Stimulated activated CD8-positive, alpha-beta memory T cell treated with anti-CD3 and anti-CD28 coated beads, Interleukin-12 subunit alpha, Interleukin-12 subunit beta, amount 100 ng/mL, for 1 hour (primary cell): Measurements from ENCODE around the gene FMNL2.
A peak's percentile ranks its signal among the peaks of the same experiment; 100 is the strongest.

Source experiments
- DNase-seq: peaks from one replicate; pipeline ENCODE4 v3.0.0-alpha.2; 2020; ENCODE audit warnings: low read depth

FMNL2 gene

DNA sequence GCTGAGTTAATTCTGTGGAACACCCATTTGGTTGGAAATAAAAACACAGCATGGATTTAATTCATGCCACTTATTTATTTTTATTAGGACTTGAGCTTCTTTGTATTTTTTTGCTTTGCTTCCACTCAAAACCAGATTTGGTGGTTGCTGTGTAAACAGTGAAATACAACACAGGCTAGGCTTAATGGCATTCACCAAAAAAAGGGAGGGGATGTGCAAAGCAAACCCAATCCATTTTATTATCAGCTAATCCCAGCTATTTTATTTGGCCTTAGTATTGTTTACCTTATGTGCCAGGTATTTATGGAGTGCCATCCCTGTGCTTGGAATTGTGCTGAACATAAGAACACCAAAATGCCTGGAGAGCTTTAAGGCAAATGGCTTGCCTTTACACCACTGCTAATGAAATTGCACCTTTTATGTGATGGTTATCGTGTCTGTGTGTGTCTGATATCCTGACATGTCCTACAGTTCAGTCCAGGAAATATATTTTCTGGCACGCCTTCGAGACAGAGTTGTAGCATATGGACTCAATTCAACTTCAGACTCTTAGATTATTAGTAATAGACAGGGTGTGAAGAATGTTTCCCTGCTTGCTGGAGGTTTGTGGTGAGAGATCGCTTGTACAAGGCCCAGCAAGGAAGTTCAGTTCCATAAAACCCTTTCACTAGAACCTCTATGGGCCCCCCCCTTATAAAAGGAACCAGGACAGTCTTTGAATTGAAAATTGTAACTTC is 282.6 kb downstream of the FMNL2 start:
- DNase-seq: no peak

DNA sequence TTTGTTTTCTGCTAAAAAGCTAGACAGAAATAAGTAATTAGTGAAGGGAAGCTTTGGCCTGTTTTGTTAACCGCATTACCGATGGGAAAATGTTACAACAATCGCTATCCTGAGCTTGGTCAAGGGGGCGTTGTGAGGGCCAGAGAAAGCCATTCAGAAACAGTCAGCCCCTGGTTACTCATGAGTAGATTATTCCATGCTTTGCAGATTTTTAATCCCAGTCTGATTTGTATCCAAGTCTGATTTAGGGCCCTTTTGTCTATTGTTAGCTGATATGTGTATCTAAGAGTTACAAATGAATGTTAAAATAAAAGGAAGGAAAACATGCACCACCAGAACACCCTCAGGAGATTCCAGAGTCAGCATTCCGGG is 283.2 kb downstream of the FMNL2 start:
- no peak for DNase-seq

DNA sequence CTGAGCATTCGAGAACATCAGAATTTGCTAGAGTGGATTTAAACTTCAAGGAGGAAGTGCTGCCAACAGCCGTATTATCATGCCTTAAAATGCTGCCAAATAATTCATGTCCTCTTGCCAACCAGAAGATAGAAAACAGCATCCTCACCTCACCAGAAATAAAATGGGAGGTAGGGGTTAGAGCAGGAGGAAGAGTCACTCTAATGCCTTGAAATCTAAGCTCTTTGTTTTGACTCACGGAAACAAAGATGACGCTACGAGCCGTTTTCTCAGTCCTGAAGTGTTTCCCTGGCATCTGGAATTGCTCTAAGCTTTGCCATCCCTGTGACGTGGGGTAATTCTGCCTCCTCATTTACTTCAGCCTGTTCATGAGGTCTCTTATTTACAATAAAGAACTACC is 285.2 kb downstream of the FMNL2 start:
- no peak for DNase-seq

DNA sequence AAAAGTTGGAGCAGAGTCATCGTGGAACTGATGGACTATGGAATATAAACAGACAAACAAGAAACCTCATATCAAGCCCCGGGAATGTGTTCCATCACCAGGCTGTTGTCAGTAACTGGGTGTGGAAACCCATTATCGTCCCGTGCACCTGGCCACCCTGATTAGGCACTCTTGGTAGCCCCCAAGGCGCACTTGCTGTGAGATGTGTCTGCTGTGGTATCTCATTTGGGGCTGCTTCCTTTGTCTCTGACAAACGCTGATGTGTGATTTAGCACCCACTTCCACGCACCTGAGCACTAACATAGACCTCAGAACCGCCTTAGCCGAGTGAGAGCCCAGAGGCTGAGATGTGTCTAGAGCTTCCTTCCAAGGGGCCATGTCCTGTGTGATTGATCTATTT is 286.0 kb downstream of the FMNL2 start:
- DNase-seq: no peak

DNA sequence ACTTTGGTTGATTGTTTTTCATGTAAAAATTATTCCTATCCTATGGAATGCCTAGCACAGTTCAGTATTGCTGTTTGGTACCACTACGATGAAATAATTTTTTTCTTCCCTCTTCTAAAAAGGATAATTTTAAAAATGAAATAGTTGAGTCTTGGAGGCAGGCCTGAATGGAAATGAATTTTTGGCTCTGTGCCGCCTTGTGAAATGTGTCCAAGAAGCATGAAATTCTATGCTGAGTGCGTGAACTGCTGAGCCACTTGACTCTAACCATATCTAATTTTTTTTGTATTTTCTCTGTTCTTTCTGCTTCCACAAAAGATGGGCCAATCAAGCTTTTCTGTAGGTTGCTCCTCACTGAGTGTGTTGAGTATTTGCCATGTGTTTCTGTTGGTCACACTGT is 287.2 kb downstream of the FMNL2 start:
- no peak for DNase-seq

DNA sequence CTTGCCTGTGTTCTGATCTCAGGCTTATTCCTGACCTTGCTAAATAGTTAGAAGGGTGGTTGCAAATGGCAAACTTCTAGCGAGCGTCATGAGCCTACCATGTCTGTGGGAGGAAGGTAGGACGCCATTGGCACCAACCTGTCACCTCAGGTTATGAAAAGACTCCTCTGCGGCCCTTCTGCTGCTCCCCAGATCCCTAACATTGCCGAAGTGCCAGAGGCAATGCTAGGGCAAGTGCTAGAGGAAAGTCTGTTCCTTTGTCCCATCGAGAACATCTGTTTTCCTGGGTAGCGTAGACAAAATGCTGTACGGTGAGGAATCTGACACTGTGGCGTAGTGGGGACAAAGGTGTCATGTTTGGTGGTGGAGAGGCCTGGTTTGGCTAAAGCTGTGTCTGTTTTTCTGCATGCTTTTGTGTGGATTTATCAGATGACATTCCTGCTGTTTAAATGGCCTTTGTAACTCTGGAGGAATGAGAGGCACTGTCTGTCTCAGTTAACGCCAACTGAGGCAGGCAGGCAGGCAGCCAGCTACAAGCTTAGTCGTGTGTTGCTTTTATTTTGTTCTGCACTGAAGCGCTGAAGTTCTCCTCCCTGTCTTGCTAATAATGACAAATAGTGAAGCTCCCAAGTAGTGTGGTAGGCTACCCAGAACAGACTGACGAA is 288.2 kb downstream of the FMNL2 start:
- DNase-seq: no peak

DNA sequence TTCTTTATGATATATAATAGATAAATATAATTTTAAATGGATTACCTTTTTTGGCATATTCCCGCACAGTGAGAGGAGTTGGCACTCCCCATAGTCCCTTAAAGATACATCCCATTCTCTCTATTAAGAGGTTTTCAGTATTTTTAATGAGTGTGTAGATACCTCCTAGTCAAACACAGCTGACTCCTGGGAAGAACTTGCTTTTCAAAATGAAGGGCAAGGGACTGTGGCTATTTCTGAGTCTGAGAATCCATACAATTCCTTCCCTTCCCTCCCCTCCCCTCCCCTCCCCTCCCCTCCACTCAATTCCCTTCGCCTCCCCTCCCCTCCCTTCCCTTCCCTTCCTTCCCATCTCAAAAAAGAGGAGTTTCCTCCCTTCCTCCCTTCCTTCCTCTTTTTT is 288.8 kb downstream of the FMNL2 start:
- DNase-seq: no peak

DNA sequence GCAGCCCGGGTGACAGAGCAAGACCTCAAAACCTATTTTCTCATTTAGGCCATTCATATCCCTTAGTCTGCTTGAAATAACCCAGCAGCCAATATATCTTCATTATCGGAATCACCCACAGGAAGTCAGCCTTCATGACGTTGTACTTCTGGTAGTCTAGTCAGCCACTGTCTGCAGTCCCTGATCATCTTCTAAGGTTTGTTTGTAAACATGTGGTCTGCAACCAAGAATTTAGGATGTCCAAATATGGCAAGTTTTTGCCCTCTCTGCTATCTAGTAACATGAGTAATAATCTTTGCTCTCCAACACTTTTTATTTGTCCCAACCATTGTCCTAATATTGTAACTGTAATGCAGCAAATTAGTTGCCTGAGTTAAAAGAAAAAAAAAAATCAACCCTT is 289.8 kb downstream of the FMNL2 start:
- no peak for DNase-seq

DNA sequence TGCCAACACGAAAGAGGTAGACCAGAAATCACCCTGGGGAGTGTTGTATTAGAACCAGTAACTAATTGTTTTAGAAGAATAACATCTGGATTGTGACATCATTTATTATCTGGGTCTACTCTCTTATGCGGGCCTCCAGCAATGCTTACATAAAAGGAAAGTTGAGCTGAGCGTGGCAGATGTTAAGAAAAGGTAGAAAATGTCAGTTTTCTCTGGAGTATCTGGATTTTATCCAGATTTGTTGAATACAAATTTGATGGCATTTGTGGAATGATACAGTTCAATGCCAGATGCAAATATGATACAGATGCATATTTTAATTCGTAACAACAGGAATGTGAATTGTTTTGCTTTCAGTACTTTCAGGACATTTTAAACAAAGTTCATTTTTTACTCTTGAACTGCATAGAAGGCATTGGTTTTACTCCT is 292.0 kb downstream of the FMNL2 start:
- DNase-seq: no peak

DNA sequence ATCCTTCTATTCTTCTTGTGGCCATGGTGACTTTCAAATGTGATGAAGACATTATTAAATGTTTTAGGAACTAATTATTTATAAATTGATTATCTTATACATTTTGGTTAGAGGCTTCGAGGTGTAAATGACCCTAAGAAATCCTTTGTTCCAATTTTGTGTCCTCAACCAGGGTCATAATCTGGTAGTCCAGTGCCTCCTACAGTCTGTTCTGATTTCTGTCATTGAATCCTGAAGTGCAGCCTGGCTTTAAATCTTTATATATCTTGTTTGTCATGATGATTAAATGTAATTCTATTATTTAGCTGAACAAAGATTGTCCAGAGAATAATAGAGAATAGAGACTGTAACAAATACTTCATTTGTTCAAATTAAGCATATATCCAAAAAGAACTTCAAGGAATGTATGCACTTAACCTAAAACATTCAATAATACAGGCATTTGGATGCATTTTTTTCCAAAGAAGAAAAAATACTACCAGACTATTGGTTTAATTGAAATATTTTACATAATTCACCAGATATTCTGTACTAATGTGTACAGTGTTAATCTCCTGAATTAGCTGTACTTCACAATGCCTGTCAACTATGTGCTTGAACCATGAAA is 292.5 kb downstream of the FMNL2 start:
- DNase-seq: no peak

DNA sequence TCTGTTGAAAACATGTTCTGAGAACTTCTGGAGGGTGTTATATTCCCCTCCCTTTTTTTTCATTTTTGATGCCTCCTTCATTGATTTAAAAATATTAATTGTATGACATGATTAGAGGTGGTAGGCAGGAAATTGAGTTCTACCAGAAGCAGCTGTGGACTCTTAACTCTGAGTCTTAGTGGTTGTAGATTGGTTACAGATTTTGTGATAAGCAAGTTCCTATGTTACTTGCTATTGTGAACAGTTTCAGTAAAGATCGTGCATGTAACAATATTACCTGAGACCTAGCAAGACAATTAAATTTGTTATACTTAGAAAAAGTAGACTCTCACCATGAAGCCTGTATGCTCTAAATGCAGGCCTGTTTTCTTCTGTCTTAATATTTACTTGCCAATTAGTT is 294.2 kb downstream of the FMNL2 start:
- DNase-seq: no peak

DNA sequence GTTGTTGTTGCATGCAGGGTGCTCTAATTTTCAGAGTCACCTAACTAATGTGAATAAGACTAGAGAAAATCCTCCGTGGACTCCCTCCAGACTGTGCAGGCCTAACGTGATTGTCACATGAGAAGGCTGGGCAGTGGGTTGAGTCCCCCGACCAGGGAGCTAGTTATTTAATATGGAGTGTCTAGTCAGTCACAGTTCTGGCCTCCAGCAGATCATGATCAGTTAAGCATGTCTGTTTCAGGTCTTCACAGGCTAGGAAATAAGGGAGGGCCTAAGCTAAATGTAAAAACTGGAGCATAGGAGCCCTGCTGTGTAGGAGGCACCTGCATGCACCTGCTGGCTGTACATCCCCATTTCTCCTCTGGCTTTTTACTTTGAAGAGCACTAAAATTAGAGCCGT is 295.5 kb downstream of the FMNL2 start:
- no peak for DNase-seq

DNA sequence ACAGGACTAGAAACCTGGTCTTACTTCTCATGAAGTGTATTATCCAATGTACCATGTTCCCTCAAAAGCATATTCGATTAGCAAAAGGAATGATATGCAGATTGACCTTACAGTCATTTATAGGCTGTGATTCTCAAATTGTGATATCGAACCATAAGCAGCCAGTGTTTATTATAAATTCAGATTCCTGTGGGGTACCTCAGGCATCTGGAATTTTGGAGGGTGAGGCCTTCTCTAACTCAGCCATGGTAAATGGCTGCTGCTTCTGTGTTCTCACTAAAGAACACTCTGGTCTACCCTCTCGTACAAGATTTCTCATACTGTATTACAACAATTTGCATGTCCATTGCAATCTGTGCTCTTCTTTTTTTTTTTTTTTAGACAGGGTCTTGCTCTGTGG is 297.8 kb downstream of the FMNL2 start:
- DNase-seq: no peak

DNA sequence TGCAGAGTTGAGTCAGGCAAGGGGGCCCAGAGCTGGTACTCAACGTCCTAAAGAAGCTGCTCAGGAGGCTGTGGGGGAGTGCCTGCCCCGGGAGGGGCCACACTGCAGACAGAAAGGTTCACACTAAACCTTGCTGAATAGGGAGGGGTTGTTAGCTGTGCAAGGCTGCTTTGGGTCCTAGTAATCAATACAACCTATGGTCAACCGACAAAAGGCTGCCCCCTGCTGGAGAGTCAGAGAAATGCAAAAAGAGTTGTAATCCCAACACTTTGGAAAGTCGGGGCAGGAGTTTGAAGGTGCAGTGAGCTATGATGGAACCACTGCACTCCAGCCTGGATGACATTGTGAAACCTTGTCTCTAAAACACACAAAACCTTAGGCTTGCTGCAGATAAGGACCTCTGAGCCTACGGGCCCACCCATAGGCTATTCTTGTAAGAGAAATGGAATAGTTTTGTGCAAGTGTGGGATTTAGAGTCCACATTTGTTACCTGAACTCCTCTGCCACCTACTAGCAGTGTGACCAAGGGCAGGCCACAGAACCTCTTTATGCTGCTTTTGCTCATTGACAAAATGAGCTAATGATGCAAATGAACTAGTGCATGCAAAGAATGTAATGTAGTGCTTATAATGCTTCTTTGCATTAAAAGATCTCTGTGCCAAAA is 300.8 kb downstream of the FMNL2 start:
- peak; percentile 63 for DNase-seq

DNA sequence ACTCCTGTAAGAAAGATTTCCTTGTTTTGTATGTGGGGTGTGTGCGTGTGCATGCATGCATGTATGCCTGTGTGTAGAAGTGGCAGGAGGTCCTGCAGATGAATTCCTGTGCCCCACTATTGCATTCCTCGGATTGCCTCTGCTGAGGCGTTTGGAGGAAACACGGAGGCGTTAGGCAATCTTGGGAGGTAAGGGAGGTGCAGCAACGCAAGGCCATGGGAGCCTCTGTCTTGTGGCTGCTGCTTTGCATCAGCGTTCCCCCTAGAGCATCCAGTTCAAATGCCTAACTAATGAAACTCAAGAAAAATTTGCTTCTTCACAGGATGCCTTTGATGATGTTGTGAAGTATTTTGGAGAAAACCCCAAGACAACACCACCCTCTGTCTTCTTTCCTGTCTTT is 302.3 kb downstream of the FMNL2 start:
- no peak for DNase-seq

DNA sequence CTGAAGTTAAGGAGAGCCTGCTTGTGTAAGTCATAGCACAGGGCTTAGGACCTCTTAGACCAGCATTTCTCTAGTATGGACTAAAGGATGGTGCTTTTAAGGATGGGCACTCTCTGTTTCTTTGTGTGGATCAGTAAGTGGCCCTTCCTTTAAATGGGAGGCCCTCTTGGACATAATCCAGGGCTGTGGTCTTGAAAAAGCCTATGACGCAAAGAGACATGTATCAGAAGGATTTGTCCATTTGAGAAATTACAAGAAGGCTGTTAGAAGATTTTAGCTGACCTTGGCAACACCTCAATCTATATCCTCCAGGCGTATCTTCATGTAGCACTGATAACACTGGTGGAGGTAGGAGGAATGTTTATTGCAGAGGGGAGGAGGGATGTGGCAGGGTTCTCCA is 303.1 kb downstream of the FMNL2 start:
- DNase-seq: no peak

DNA sequence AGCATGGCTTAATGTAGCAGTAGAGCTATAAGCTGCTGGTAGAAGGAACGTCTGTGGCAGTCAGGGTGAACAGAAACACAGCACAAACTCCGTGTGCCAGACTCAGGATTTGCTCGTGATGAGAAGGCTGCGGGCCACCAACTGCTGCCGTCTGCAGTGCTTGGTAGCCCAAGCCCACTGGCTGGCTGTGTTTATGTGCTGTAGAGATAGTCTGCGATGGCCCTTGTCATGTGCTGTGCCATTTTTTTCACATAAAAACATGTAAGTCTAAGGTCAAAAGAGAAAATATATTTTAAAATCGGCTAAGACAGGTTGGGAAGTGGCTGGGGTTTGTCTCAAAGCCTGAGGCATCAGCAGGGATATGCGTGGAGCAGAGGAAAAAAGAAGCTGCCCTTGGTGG is 303.6 kb downstream of the FMNL2 start:
- no peak for DNase-seq

DNA sequence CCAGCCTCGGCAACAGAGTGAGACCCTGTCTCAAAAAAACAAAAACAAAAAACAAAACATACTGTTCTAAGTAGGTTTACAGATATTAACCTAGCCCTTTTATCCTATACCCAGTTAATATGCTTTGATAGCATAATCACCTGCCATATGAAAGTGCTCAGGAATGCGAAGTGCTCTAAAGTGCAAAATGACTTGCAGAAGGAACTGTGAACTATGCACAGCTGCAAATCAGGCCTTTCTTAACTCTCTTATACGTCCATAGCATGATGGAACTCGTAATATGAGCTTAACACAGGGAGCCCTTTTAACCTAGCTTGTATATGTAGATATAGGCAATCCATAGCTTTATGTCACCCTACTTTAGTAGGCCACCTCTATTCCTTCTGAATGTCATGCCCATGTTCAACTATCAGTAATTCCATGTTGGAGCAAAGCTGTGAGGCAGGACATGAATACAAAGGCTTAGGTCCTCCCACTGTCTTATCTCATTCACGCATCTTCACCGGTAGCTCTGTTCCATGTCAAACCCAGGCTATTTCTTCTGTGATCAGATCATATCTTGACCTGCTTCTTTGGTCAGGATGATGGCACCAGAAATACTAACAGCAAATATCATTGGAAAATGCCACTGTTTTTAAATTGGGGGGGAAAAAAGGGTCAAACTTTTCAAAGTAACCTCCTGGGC is 309.4 kb downstream of the FMNL2 start:
- no peak for DNase-seq

DNA sequence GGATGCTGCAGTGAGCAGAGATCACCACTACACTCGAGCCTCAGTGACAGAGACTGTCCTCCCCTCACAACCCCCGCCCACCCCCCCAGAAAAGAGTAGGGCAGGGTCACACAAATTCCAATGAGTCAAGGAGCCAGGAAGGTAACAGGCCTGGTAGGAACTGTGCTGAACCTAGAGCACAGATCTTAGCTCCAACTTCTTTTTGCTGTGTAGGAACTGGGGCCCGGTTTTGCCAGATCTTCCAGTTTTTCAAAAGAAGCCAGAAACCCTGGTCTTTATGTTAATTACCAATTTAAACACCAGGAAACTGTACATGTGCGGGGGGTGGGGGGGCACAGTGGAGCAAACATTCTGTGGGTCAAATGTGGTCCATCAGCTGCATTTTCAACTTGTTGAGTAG is 311.3 kb downstream of the FMNL2 start:
- DNase-seq: no peak

DNA sequence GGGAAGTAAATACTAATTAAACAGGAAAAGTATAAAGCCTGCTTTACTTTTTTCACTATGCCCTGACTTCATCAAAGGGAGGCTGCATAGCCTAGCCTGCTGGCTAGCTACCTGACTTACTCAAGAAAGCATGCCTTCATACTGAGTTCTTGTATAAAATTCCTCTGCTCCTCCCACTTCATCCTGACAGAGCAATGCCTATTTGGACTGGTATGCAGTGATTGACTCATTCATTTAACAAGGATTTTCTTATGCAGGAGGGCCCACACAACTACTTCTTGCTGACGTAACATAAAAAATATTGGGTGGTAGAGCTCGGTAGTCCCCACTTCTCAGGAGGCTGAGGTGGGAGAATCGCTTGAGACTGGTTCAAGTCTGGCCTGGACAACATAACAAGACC is 311.8 kb downstream of the FMNL2 start:
- no peak for DNase-seq

DNA sequence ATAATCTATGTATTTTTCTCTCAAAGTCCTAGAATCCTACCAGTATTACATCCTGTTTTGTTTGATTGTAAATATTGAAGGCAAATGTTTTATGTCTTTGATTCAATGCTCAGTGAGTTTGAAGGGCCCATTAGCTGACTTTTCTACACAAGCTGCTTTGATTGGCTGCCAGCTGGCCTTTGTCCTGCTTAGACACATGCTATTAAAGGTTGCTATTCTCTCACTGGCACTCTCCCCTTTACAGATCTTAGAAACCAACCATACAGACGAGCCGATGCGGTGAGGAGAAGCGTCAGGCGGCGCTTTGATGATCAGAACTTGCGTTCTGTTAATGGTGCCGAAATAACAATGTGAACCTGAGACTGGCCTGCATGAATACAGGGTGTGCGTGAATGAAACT is 312.6 kb downstream of the FMNL2 start:
- no peak for DNase-seq

DNA sequence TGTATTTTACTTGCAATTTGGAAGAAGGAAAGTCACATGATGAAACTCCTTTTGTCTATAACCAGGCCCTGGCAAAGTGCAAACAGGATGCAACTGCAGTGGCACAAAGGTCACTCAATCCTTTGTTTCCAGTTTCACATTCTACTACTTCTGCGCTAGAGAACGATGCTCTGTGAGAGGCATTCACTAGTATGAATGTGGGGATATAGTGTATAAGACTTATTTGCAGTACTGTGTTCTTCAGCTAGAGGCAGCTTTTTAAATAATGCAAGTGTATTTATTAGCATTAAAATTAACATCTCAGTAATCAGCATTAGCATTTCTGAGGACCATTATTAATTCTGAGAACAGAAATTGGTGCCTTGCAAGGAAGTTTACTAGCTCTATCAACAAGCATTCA is 313.4 kb downstream of the FMNL2 start:
- no peak for DNase-seq

DNA sequence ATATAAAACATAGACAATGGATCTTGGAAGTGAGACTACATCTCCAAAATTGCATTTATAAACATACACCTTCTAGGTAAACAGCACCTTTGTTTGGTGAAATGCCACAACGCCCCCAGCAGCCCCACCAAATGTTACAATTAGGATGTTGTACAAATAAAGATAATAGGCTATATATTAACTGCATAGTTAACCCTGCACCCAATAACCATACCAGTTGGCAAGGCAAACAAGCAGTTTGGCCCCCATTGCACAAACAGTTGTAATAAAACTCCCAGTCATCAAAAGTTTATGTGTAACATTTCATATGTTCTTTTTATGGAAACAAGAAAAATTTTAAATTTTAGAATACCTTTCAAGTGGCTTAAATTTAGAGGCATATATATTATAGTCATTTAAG is 315.0 kb downstream of the FMNL2 start:
- no peak for DNase-seq
